ENCODE measurements around the gene ZBTB32. TPM values are rescaled to one million over a fixed set of nuclear protein-coding genes. Genes with fewer than 3 reads are reported as not detected.

Gene ZBTB32
- total RNA-seq, 8 experiments from 2014 or later = 0.43 to 34.3 (median 2.2) TPM

DNA sequence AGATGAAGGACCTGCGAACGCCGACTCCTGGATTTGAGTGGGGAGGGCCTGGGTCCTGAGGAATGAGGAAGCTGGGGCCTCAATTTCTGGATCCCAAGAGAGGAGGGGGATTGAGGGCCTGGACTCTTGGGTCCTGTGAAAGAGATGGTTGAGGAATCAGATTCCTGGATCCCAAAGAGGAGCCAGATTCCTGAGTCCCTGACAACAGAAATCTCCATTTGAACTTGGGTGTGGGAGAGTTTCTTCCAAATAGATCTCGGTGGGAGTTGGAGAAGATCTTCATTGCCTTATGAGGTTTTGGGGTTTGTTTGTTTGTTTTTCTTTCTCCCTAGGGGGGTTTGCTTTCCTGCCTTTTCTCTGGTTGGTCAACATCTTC lies 41.7 kb downstream of the ZBTB32 start:
- Histone ChIP-seq H3K4me3 (peak overlapping the region; percentile 97 to 99 (median 98)), H3K4me1 (replicated peaks in 1 of 2) (peaks cover 16 to 22% of the 10 kb centered on the region in 2 donors), H3K27ac (peak overlapping the region; percentile 37 to 63)
- in situ Hi-C loops (cut with MboI; ENCODE audit: low pct_unique_long_range_greater_than_20kb in 2 of 9, low sequenced_read_pairs in 9 of 9, unreplicated experiment in 9 of 9) = no loop called here
- ATAC-seq (replicated peaks in 6 of 8) = no peak
- 0 to 60% methylated on average over 1 of the region's 4 CpGs; no CpG with 5 or more reads in 8 of the 10 experiments for WGBS, 10 experiments

DNA sequence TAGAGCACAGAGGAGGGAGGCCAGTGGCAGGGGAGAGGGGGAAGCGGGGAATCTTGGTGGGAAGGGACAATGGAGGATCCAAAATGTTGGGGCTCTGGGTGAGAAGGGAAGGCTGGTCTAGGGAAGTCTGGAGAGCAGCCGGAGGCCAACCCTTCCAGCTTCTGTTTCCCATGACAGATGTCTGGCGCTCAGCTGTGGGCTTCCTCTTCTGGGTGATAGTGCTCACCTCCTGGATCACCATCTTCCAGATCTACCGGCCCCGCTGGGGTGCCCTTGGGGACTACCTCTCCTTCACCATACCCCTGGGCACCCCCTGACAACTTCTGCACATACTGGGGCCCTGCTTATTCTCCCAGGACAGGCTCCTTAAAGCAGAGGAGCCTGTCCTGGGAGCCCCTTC lies 42.2 kb downstream of the ZBTB32 start:
- no peak for ATAC-seq (replicated peaks in 6 of 8)
- peaks cover 15 to 20% of the 10 kb centered on the region in 2 donors for H3K4me1 ChIP-seq (replicated peaks in 1 of 2)
- 50 to 86% methylated on average over 1 to 4 of the region's 5 CpGs; no CpG with 5 or more reads in 8 of the 10 experiments for WGBS, 10 experiments
- in situ Hi-C loops (cut with MboI; ENCODE audit: low pct_unique_long_range_greater_than_20kb in 2 of 9, low sequenced_read_pairs in 9 of 9, unreplicated experiment in 9 of 9) = no loop called here
- H3K4me3 ChIP-seq = peak overlapping the region in 2 of 5 donors; percentile 97 to 99
- no peak overlapping the region for H3K27ac ChIP-seq

GRCh38 chr19:35748106-35749020 lies 44.0 kb downstream of the ZBTB32 start, which contains the start of gene LIN37:
Gene LIN37, plus strand, starts transcription at chr19:35748576. Its CDS starts 149 bp downstream, at chr19:35748725.
- in situ Hi-C loops (cut with MboI; ENCODE audit: low pct_unique_long_range_greater_than_20kb in 2 of 9, low sequenced_read_pairs in 9 of 9, unreplicated experiment in 9 of 9) = no loop called here
- Histone ChIP-seq H3K4me3 (peak within 1 kb of the TSS; percentile 62 to 85 (median 80)), H3K27ac (peak within 1 kb of the TSS; percentile 54 to 62), H3K4me1 (replicated peaks in 1 of 2) (peaks cover 13 to 18% of the 10 kb centered on the region in 2 donors)
- peak; percentile 69 to 82 (median 80) for ATAC-seq (replicated peaks in 6 of 8)
- WGBS, 10 experiments = 0 to 12% (median 0%) methylated on average over 2 to 22 of the region's 45 CpGs; no CpG with 5 or more reads in 2 of the 10 experiments

DNA sequence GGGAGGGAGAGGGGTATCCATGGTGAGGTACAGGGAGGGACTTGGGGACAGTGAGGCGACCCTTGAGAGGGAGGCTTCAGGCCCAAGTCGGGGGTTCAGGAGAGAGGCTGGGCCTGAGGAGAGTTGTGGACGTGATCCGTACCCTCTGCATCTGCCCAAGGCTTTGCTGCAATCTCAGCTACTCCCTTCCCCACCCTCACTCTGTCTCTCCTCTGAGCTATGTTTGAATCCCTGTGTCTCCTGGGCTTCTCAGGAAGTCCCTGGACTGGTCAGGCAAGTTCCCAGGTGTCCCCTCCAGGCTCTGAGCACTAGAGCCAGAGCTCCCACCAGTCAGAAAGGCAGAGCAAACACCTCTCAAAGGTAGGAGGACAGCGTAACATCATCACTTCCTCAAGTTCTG lies 45.8 kb downstream of the ZBTB32 start:
- Histone ChIP-seq H3K4me1 (replicated peaks in 1 of 2) (peaks cover 11 to 14% of the 10 kb centered on the region in 2 donors), H3K4me3 (no peak overlapping the region), H3K27ac (no peak overlapping the region)
- in situ Hi-C loops (cut with MboI; ENCODE audit: low pct_unique_long_range_greater_than_20kb in 2 of 9, low sequenced_read_pairs in 9 of 9, unreplicated experiment in 9 of 9) = no loop called here
- 40 to 80% (median 80%) methylated on average over 1 of the region's 5 CpGs; no CpG with 5 or more reads in 7 of the 10 experiments for WGBS, 10 experiments
- no peak for ATAC-seq (replicated peaks in 6 of 8)

DNA sequence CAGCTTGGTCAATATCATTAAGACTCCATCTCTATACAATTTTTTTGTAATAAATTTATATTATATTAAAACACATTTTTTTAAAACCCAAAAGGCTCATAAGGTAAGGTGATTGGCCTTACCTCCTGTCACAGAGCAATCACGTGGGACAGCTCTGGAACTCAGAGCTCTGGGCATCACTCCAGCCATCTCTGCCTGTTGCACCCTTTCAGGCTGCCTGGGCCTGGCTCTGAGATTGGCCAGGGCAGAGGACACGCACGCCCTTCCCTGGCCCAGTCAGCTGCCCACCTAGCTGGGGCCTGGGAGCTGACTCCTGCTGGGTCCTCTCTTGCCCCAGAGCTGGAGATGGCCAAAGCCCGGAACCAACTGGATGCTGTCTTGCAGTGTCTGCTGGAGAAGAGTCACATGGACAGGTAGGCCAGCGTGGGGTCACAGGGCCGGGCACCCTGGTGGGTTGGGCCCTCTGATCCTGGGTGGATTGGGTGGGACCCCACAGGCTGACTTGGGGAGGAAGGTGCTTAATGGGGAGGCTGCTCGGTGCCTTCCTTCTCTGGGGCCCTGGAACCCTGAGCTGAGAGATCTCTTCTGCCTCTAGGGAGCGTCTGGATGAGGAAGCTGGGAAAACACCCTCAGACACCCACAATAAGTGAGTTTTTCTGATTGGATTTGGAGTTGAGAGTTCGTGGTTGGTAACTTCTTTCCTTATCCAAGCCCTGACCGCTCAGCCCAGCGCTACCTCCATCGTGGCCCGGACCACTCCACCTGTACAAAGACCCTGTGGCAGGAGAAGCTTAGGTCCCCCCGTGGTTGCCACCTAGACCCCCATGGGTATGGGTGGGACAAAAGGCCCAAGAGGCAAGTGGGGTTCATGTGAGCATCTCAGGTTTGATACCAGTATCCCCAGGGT lies 47.7 kb downstream of the ZBTB32 start:
- Histone ChIP-seq H3K27ac (no peak overlapping the region), H3K4me1 (replicated peaks in 1 of 2) (peaks cover 15 to 16% of the 10 kb centered on the region in 2 donors), H3K4me3 (no peak overlapping the region)
- WGBS, 10 experiments = 44 to 100% (median 90%) methylated on average over 1 to 7 of the region's 14 CpGs; no CpG with 5 or more reads in 3 of the 10 experiments
- in situ Hi-C loops (cut with MboI; ENCODE audit: low pct_unique_long_range_greater_than_20kb in 2 of 9, low sequenced_read_pairs in 9 of 9, unreplicated experiment in 9 of 9) = no loop called here
- ATAC-seq (replicated peaks in 6 of 8) = no peak

GRCh38 chr19:35752746-35753350 lies 48.5 kb downstream of the ZBTB32 start:
- Histone ChIP-seq H3K4me1 (replicated peaks in 1 of 2) (peaks cover 17 to 18% of the 10 kb centered on the region in 2 donors), H3K27ac (no peak overlapping the region), H3K4me3 (no peak overlapping the region)
- in situ Hi-C loops (cut with MboI; ENCODE audit: low pct_unique_long_range_greater_than_20kb in 2 of 9, low sequenced_read_pairs in 9 of 9, unreplicated experiment in 9 of 9) = no loop called here
- 50 to 100% (median 84%) methylated on average over 1 to 13 of the region's 20 CpGs; no CpG with 5 or more reads in 3 of the 10 experiments for WGBS, 10 experiments
- ATAC-seq (replicated peaks in 6 of 8) = no peak

DNA sequence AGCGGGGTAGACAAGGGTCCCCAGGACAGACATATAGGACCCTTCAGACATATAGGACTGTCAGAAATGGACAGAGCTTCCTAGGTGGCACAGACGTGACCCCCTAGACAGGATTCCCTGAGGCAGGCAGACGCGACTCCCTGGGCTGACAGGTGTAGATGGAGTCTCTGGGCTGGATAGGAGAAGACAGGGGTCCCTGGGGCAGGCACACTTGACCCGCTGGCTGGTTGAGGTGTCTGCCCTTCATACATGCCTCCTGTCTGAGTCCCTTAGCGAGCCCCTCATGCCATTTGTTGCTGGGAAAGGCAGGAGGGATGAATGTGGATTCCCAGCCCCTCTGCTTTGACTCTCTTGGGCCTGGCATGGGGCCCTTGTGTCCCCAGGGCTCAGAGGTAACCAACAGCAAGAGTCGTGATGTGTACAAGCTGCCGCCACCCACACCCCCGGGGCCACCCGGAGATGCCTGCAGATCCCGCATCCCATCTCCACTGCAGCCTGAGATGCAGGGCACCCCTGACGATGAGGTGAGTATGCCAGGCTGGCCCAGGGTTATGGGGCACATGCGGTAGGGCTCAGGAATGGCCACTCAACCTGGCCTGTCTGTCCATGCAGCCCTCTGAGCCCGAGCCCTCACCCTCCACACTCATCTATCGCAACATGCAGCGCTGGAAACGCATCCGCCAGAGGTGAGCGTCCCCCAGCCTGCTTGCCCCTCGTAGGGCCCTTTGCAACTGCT lies 49.4 kb downstream of the ZBTB32 start:
- in situ Hi-C loops (cut with MboI; ENCODE audit: low pct_unique_long_range_greater_than_20kb in 2 of 9, low sequenced_read_pairs in 9 of 9, unreplicated experiment in 9 of 9) = no loop called here
- ATAC-seq (replicated peaks in 6 of 8) = no peak
- Histone ChIP-seq H3K27ac (no peak overlapping the region), H3K4me3 (no peak overlapping the region), H3K4me1 (replicated peaks in 1 of 2) (peaks cover 17 to 20% of the 10 kb centered on the region in 2 donors)
- WGBS, 10 experiments = 80 to 100% (median 100%) methylated on average over 1 to 3 of the region's 20 CpGs; no CpG with 5 or more reads in 7 of the 10 experiments

- Histone ChIP-seq H3K4me1 (replicated peaks in 1 of 2) (peaks cover 16 to 19% of the 10 kb centered on the region in 2 donors), H3K4me3 (no peak overlapping the region), H3K27ac (no peak overlapping the region)
- in situ Hi-C loops (cut with MboI; ENCODE audit: low pct_unique_long_range_greater_than_20kb in 2 of 9, low sequenced_read_pairs in 9 of 9, unreplicated experiment in 9 of 9) = no loop called here
- 80 to 87% methylated on average over 3 to 5 of the region's 13 CpGs; no CpG with 5 or more reads in 8 of the 10 experiments for WGBS, 10 experiments
- ATAC-seq (replicated peaks in 6 of 8) = no peak
These were observed 50.2 kb downstream of the ZBTB32 start for GRCh38 chr19:35754370-35755130.

DNA sequence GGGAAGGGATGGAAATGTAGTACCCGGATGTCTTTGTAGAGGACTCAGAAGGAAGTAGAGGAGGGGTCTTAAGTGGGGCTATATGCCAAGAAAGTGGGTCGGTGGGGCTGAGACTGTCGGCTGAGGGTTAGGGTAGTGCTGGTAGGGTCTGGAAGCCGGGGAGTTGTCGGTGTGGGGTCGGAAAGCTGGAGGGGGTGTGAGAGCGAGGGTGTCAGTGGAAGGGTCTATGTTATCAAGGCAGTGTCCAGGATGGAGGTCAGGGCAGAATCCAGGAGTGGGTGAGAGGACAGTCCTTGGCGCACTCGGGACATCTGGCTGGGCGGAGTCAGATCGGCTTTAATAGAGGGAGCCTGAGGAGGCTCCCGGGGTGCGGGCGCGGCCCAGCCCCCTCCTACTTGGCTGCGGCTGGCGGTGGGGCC lies 50.8 kb downstream of the ZBTB32 start:
- peak in 3 of 8 experiments; percentile 29 to 39 (median 36) for ATAC-seq (replicated peaks in 6 of 8)
- no peak overlapping the region for H3K4me3 ChIP-seq
- H3K4me1 ChIP-seq (replicated peaks in 1 of 2) = peaks cover 13 to 19% of the 10 kb centered on the region in 2 donors
- H3K27ac ChIP-seq = no peak overlapping the region
- in situ Hi-C loops (cut with MboI; ENCODE audit: low pct_unique_long_range_greater_than_20kb in 2 of 9, low sequenced_read_pairs in 9 of 9, unreplicated experiment in 9 of 9) = no loop called here
- WGBS, 10 experiments = 0 to 75% (median 27%) methylated on average over 3 to 9 of the region's 17 CpGs; no CpG with 5 or more reads in 6 of the 10 experiments

GRCh38 chr19:35755550-35756376 lies 51.4 kb downstream of the ZBTB32 start:
- H3K27ac ChIP-seq = no peak overlapping the region
- peak in 3 of 8 experiments; percentile 27 to 34 (median 28) for ATAC-seq (replicated peaks in 6 of 8)
- in situ Hi-C loops (cut with MboI; ENCODE audit: low pct_unique_long_range_greater_than_20kb in 2 of 9, low sequenced_read_pairs in 9 of 9, unreplicated experiment in 9 of 9) = no loop called here
- H3K4me3 ChIP-seq = no peak overlapping the region
- WGBS, 10 experiments = 0 to 66% (median 58%) methylated on average over 2 to 10 of the region's 74 CpGs; no CpG with 5 or more reads in 7 of the 10 experiments
- peaks cover 13 to 19% of the 10 kb centered on the region in 2 donors for H3K4me1 ChIP-seq (replicated peaks in 1 of 2)

Data from motor neuron (in vitro differentiated cells).